Measurements from ENCODE around the gene MYL3.
A peak's percentile ranks its signal among the peaks of the same experiment; 100 is the strongest.

The MYL3 gene

DNA sequence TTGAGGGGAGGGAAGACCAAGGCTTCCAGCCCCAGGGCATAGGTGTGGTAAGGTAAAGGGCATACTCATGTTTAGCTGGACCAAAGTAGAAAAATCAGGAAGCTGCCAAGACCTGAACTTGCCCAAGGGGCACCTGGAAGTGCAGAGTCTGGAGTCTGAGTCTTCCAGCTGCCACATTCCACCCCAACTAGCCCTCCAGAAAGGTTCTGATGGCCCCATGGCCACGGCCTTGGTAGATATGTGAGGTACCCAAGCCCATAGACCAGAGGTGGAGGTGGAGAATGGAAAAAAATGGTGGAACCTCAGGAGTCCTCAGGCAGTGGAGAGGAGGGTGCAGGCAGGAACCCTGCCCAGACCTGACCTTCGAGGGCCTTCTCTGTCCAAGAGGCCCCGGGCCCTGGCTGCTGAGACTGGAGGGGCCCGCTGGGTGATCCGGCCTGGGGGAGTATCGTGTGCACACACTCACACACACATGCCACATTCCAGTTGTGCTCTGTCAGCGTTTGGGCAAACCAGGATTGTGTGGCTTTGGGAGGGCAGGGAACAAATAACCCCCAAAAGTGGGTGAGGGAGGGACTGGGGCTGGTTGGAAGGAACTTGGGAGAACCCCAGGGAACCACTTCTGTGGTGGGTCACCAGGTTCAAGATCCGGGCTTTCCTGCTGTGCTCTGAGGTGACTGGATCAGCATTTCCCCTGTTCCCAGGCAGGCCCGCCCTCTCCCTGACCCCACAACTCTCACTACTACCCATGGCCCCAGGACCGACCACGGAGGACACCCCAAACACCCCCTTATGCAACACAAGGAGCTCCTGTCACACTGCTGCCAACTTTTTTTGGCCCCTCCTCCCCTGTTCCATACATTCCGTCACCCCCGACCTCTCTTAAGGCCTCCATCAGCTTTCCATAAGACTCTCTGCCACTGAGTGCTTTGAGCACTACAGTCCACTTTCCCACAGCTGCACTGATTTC is 11.6 kb downstream of the MYL3 start:
- no peak for FAIRE-seq
- DNase-seq (ENCODE audit: low spot score) = no peak

DNA sequence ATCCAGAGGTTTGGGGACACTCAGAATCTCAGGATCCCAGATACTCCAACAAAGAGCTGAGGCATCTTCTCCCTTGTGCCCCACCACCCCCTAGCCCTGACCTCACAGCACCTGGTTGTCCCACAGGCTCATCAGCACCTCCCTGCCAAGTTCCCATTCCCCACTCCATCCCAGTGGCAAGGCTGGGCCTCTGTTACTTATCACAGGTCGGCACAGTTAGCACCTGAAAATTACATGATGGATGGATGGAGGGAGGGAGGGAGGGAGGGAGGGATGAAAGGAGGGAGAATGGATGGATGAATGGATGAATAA is 12.8 kb downstream of the MYL3 start:
- FAIRE-seq = no peak
- DNase-seq (ENCODE audit: low spot score) = no peak

DNA sequence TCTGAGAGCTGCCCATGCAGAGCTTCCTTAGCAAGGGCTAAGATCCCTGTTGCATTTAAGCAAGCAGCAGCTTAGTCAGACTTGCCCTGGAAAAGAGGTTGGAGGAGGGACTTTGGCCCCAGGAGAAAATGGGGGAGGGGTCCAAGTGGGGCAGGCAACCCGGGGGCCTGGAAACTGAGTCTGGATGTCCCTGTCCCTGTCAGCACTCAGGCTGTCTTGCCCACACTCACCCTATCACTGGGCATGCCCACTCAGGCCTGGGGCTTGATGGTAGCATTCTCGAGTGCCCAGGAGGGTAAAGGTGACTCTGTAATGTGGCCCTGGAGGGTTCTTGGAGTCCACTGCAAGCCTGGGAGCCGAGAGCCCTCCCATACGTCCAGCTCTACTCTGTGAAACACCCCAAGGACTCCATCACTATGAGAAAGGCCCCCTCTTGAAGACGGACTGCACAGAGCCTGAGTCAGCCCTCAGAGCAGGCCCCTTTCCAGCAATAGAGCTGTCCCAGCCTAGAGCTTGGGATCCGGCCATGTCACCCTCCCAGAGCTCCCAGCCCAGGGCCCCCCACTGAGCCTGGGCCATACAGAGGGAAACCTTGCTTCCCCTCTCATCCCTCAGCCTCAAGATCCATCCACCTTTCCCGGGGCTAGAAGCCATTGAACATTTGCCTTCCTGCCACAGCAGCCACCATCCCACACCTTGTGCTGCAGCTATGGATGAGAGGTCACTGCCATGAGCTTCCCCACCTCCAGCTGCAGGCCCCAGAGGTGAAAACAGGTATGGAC is 13.4 kb downstream of the MYL3 start:
- DNase-seq (ENCODE audit: low spot score) (no peak), FAIRE-seq (no peak)

DNA sequence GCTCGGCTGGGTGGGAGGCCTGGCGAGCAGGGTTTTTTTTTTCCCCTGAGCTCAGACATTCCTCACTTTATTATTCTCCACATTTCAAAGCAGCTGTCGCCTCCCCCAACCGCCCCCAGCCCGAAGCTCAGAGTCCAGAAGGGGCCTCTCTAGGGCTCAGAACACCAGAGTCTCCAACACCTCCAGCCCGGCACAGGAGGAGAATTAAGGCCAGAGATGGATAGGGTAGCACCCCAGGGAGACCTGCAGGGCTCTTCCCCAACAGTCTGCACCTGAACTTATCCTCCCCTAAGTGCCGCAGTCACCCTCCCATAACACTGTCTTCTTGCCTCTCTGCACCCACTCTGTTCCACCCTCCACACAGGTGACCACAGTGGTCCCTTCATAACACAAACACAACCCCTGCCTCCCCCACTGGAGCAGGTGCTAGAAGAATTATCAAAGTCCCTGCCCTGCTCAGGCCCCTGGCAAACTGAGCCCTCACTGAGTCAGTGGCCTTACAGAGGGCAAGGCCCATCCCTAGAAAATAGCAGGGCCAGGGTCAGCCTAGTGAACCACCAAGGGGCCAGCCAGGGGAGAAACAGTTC is 14.1 kb downstream of the MYL3 start:
- DNase-seq (ENCODE audit: low spot score) (no peak), FAIRE-seq (no peak)

DNA sequence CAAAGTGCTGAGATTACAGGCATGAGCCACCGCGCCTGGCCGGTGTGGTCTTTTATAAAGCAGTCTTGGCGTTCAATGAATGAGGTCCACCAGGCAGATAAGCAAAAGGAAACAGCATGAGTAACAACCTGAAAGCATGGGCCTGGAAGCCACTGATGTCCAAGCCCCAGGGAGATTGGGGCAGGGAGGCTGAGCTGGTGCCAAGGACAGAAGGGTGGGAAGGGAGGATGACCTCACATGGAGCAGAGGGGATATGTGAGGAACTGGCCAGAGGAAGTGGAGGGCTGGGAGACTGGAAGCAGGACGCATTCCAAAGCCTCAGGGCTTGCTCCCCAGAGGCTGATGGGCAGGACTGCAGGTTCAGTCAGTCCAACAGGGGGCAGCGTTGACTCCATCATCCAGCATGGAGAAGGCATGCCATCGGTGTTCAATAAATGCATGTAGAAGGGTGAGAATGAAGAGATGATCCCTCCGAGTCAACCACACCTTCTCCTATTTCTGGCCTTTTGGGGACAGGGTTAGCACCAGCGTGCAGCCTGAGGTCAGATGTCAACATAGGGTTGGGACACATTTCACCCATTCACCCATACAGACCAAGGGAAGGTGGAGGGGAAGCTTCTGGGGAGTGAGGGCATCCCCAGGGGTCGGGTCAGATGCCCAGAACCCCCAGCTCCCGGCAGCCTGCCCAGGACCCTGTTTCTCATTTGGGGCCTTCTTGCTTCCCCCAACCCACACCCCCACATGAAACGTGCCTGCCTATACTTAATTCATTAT is 14.8 kb downstream of the MYL3 start:
- FAIRE-seq = no peak

DNA sequence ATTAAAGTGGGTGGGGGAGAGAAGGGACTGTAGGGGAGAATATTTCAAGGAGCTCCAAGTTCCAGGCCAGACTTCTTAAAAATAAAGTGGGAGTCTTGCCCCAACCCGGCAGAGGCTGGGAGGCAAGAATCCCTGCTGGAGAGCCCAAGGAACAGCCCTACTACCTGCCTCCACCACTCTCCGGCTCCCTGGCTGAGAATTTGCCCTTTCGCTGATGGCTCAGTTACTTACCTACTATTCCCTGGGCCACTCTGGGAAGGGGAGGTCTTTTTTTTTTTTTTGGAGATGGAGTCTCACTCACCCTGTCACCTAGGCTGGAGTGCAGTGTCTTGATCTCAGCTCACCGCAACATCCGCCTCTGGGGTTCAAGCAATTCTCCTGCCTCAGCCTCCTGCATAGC is 15.5 kb downstream of the MYL3 start:
- DNase-seq (ENCODE audit: low spot score) (no peak), FAIRE-seq (no peak)

More for the DNA sequence above, 14.8 kb downstream of the MYL3 start:
- DNase-seq (ENCODE audit: low spot score) = peak; percentile 38

DNA sequence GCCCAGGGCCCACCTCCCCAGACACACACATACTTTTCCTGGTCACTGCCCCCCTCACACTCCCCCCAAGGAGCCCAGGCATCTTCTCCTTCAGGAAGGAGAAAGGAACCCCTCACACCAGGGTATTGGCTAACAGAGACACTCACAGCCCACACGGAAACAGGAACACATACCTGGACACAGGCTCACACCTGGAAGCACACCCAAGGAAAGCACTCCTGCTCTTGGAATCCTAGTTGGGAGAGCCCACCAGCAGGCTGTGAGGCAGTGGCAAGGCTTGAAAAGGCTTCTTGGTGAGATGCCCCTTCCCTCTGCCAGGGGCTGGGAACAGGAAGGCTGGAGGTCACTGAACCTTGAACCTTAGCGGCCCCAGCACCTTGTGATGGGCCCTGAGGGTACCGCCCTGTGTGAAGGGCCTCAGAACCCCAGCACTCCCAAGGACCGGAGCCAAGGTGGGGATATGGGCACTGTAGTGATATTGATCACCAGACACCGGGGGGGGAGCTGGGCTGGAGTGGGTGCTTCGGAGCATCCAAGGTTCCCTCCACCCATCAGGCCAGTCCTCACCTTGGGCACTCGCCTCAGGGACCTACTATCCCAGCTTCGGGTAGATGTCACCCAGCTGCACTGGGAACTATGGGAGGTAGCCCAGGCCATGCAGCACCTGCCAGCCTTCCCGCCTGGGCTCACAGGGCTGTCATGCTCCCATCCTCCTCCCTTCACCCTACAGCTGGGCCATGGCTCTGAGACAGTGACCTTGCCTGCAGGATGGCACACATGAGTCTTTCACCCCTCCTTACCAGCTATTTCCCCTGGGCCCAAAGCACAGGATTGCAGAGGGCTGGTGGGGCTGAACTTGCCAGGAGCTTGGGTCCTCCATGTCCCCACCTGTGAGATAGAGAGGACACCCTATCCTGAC is 16.4 kb downstream of the MYL3 start:
- FAIRE-seq = no peak
- no peak for DNase-seq (ENCODE audit: low spot score)

DNA sequence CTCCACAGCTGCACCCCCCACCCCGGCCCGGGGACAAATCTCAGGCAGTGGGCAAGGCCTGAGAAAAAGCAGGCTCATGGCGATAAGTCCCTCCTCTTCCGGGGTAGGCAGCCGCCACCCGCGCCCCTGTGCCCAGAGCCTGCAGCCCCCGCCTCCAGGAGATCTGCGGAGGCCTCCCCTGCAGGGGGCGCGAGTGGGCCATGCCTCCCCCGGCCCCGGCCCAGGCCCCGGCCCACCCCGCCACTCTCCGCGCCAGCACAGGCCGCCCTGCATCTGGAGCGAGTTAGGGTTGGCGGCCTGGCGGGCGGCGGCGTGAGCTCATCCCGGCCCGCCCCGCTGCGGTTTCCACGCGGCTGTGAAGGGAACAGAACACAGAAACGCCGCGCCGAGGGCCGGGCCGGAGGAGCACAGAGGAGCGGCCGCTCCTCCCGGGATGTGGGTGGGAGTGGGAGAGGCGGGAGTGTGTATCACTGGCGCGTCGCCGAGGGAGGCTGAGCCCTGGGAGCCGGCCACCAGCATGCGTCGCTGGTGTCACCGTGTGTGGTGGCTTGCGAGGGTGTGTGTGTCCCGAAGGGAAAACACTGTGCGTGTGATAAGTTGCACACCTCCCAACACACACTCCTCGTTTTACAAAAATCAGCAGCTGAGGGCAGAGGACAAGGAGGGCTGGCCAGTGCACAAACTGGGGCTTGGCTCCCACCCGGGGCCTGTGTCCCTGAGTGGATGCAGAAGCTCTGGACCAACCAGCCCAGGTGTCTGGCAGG is 17.2 kb downstream of the MYL3 start:
- FAIRE-seq (peak; percentile 86), DNase-seq (ENCODE audit: low spot score) (peak; percentile 95)

DNA sequence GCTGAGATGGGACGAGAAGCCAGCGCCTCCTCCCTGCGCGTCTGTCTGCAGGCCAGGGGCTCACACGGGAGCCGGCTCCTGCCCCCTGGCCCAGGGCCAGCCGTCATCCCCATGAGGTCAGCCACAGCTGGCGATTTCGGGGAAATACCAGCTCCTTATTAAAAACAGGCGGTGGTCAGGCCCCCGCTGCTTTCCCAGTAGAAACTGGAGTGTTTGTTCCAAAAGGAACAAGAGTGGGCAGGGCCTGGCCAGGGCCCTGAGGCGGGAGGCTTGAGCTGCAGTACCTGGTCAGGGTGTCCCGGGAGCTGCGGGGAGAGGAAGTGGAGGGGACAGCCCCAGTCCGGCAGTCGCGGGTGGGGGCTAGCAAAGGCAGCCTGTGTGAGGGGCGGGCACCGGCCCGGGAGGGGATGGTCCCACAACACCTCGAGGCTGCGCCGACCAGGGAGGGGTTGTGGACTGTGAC is 17.8 kb downstream of the MYL3 start:
- FAIRE-seq (no peak), DNase-seq (ENCODE audit: low spot score) (peak; percentile 77)

DNA sequence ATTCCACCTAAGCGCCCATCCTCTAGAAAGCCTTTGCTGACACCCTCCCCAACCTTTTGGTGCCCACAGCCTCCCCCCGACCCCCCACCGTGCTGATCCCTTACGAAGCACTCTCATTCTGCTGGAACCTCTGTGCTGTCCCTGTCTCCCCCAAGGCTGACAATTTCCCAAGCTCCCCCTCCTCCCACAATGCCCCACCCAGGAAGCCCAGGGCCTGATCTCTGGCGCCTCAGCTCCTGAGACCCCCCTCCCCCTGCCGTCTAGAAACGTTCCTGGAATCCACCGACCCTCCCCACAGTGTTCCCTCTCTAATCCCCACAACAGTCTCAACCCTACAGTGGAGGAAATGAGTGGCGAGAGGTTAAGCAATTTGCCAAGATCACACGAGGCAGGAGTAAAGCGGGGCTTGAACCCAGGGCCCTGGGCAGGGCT is 18.3 kb downstream of the MYL3 start:
- no peak for FAIRE-seq

DNA sequence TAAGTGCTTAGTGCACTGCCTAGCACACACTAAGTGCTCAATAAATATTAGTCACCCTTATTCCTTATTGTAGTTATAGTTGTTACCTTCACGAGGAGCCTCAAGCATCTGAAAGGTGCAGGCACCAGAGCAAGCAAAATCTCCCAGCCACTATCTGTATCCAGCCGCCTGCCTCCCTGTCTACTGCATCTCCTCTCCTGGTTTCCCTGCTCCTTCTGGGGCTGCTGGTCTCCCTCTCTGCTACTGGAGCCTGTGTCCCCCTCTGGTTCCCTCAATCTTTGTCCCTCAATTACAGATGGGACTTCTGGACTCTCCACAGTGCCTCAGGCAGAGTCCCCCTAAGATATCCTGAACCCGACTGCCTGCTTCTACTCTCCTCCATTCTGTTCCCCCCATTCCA is 18.8 kb downstream of the MYL3 start:
- no peak for DNase-seq (ENCODE audit: low spot score)
- no peak for FAIRE-seq

More for the DNA sequence above, 18.3 kb downstream of the MYL3 start:
- DNase-seq (ENCODE audit: low spot score) = no peak

DNA sequence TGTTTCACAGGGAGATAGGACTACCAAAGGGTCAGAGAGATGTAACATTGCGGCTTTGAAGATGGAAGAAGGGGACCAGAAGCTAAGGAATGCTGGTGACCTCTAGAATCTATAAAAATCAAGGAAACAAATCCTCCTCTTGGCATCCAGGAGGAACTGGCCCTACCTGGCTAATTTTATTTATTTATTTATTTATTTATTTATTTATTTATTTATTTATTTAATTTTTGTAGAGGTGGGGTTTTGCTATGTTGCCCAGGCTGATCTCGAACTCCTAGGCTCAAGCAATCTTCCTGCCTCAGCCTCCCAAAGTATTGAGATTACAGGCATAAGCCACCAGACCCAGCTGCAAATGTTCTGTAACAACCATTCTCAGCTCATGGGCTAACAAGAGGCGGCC is 19.7 kb downstream of the MYL3 start:
- FAIRE-seq (no peak), DNase-seq (ENCODE audit: low spot score) (no peak)

DNA sequence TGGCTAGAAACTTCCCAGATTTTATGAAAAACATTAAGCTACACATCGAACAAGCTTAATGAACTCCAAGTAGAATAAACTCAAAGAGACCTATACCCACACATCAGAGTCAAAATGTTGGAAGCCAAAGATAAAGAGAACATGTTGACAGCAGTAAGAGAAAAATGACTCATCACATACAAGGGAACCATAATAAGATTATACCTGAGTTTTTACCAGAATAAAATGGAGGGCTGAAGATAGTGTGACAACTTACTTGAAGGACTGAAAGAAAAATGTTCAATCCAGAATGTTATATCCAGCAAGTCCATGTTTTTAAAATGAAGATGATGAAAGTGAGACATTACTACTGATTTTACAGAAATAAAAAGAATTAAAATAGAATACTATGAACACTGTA is 22.8 kb downstream of the MYL3 start:
- FAIRE-seq (no peak), DNase-seq (ENCODE audit: low spot score) (no peak)

DNA sequence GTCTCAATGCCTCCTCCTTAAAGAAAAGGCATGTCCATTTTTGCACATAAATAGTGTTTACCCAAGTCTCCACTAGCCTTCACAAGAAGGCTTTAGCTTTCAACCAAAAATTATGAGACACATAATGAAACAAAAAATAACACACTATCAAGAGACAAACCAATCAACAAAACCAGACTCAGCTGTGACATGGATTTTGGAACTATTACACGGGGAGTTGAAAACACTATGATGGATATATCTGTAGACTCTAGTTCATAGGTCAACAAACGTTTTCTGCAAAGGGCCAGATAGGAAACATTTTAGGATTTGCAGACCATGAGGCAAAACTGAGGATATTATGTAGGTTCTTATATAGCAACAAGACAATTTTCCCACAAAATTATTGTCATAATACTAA is 24.9 kb downstream of the MYL3 start:
- FAIRE-seq = no peak

DNA sequence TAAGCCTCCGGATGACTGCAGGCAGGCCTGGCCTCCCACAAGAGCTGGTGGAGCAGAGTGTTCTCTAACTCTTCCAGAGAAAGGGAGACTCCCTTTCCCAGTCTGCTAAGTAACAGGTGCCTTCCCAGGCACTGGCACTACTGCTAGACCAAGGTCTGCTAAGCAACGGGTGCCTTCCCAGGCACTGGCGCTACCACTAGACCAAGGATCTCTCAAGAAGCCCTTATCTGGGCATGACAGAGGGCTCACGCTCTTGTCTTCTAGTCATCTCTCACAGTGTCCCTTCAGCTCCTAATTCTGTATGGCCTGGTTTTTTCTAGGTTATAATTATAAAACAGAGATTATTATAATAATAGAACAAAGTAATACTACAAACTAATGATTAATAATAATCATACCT is 27.8 kb downstream of the MYL3 start:
- FAIRE-seq = no peak

More for the DNA sequence above, 24.9 kb downstream of the MYL3 start:
- DNase-seq (ENCODE audit: low spot score) = no peak

DNA sequence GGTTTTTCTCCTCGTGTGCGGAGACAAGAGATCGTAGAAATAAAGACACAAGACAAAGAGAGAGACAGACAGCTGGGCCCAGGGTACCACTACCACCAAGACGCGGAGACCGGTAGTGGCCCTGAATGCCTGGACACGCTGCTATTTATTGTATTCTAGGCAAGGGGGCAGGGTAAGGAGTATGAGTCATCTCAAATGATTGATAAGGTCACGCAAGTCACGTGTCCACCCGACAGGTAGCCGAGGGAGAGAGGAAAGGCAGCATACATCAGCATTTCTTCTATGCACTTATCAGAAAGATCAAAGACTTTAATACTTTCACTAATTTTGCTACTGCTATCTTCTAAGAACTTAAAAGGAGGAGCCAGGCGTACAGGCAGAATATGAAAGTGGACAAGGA is 28.2 kb downstream of the MYL3 start:
- DNase-seq (ENCODE audit: low spot score) (no peak), FAIRE-seq (no peak)

More for the DNA sequence above, 27.8 kb downstream of the MYL3 start:
- DNase-seq (ENCODE audit: low spot score) = no peak

DNA sequence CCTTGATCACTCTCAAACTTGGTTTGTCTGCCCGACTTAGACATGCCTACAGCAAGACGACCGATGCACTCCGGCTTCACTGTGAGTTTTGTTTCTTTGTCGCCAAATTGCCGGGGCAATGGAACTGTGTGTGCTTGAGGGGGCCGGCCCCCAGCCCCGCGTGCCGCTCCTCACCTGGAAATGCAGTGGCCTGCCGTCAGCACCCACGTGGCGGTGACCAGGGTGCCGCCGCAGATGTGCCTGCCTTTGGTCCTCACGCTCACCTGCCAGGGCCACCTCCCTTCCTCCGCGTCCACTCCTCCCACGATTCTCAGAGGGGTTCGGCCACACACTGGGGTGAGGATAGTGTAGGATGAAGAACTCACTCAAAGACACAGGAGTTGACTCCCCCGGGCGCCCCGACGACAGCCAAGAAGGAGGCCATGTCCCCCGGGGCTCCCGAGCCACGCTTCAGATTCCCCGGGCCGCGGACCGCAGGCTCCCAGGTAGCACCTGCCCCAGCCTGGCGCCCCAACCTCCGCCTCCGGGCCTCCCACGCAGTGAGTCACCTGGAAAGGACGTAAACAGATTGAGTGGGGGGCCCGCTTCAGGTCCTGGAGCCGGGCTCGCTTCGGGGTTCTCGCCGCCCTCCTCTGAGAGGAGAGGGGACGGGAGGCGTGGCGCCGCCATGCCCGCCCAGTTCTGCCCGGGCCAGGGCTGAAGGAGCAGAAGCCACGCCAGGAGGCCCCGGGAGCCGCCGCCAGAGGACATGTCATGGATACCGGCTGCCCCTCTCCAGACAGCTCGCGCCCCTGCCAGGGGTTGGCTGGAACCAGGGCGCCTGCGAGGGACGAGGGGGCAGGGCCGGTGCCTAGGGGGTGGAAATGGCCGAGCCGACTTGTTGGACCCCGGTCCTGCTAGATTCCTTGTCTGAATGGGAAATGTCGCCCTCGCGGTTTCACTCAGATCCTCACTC is 29.6 kb downstream of the MYL3 start:
- no peak for FAIRE-seq
- DNase-seq (ENCODE audit: low spot score) = no peak

DNA sequence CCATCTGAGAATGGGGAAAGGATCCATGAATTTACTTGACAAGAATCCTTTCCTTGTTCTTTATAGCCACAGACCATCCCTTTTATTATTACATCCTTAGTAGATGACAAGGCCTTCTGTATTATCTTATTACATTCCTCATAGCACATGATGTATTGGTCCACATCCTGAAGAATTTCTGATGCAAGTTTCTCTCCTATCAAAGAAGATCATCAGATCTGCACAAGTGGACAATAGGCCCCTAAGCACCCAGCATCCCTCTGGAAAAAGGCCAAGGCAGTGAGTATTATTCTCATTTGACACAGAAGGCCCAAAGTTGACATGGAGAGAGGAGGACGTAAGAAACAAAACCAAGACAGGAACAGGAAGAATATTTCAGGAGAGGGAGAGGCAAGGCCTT is 31.4 kb downstream of the MYL3 start:
- FAIRE-seq = no peak
- DNase-seq (ENCODE audit: low spot score) = no peak

All from urothelium cell line (cell line).